Caco-2 (cell line): ENCODE results near the gene NES. TPM values are rescaled to one million over a fixed set of nuclear protein-coding genes. Genes with fewer than 3 reads are reported as not detected.

Source experiments
- BruUV-seq: library from RNA; stranded (reverse); fragments of 400-500 nt; replicated peaks from 2 replicates; lab custom pipeline; 2021; lab: Mats Ljungman, UMichigan
- CTCF ChIA-PET: fragments of 300-600 bp; sonication (Branson Sonifier 250); formaldehyde crosslinking; loops from one replicate; lab custom pipeline; 2022; ENCODE audit warnings: antibody characterized with exemption; lab: Charles Lee
- POLR2A ChIA-PET: fragments of 300-600 bp; sonication (Branson Sonifier 250); formaldehyde crosslinking; loops from one replicate; lab custom pipeline; 2022; ENCODE audit warnings: antibody characterized with exemption; lab: Charles Lee
- DNase-seq, 2 experiments: peaks; one replicate each; pipeline versions ENCODE4 v3.0.0 to v3.0.0-alpha.2; 2020 to 2022
- H3K27me3 ChIP-seq: replicated peaks from 2 replicates; pipeline ENCODE4 v1.6.0; 2011; ENCODE audit warnings: low read length; ENCODE audit not compliant: control insufficient read depth, insufficient read depth
- H3K36me3 ChIP-seq: 2 replicates; pipeline ENCODE4 v1.5.1; 2011; ENCODE audit warnings: low read length; ENCODE audit not compliant: control insufficient read depth, insufficient read depth
- H3K4me1 ChIP-seq: fragments of 250-450 bp; sonication (Bioruptor Pico); 2 replicates; pipeline ENCODE4 v1.5.1; 2020; ENCODE audit warnings: mild to moderate bottlenecking
- H3K4me3 ChIP-seq: 2 replicates; pipeline ENCODE4 v1.5.1; 2011; ENCODE audit warnings: low read depth, mild to moderate bottlenecking, control low read depth, low read length
- H3K9me3 ChIP-seq: fragments of 250-450 bp; sonication (Bioruptor Pico); 2 replicates; pipeline ENCODE4 v1.5.1; 2020; ENCODE audit warnings: mild to moderate bottlenecking, moderate library complexity
- H3K27ac Mint-ChIP-seq: one replicate; pipeline ENCODE4 v1.8.0; 2022; ENCODE audit warnings: mixed read lengths; ENCODE audit not compliant: unreplicated experiment
- H3K27me3 Mint-ChIP-seq: one replicate; pipeline ENCODE4 v1.8.0; 2022; ENCODE audit warnings: mixed read lengths; ENCODE audit not compliant: insufficient read depth, unreplicated experiment
- H3K36me3 Mint-ChIP-seq: one replicate; pipeline ENCODE4 v1.8.0; 2022; ENCODE audit warnings: mild to moderate bottlenecking, mixed read lengths; ENCODE audit not compliant: insufficient read depth, unreplicated experiment
- H3K4me1 Mint-ChIP-seq: one replicate; pipeline ENCODE4 v1.8.0; 2022; ENCODE audit warnings: low read depth, mixed read lengths; ENCODE audit not compliant: unreplicated experiment
- H3K4me3 Mint-ChIP-seq: one replicate; pipeline ENCODE4 v1.8.0; 2022; ENCODE audit warnings: mild to moderate bottlenecking, moderate library complexity, mixed read lengths; ENCODE audit not compliant: unreplicated experiment
- H3K9me3 Mint-ChIP-seq: one replicate; pipeline ENCODE4 v1.8.0; 2022; ENCODE audit warnings: mixed read lengths; ENCODE audit not compliant: unreplicated experiment
- intact Hi-C: fragments of 100-400 bp; cut with micrococcal nuclease; formaldehyde crosslinking; loops from one replicate; pipeline ENCODE4 v1.10.0; 2022; ENCODE audit not compliant: unreplicated experiment
- total RNA-seq: library from RNA; stranded (reverse); gene quantifications from 2 replicates; pipeline ENCODE4 v1.2.3, GENCODE V29; 2022
- TF ChIP-seq, protein P1 (sequence below), 2 experiments: fragments of 200-600 bp in 1 of 2; IDR thresholded peaks; 1 replicate in 1 of 2; 2 replicates in 1 of 2; pipeline versions ENCODE4 v1.5.1 to v1.8.0; 2011 to 2022; ENCODE audit warnings: antibody characterized with exemption in 1 of 2, control low read depth in 1 of 2, inconsistent platforms in 1 of 2, low read depth in 1 of 2, low read length in 1 of 2, mild to moderate bottlenecking in 1 of 2, moderate library complexity in 1 of 2; ENCODE audit not compliant: insufficient read depth in 1 of 2, severe bottlenecking in 1 of 2, unreplicated experiment in 1 of 2

NES gene
- total RNA-seq, 1 experiment from 2014 or later = 18.0 TPM

DNA sequence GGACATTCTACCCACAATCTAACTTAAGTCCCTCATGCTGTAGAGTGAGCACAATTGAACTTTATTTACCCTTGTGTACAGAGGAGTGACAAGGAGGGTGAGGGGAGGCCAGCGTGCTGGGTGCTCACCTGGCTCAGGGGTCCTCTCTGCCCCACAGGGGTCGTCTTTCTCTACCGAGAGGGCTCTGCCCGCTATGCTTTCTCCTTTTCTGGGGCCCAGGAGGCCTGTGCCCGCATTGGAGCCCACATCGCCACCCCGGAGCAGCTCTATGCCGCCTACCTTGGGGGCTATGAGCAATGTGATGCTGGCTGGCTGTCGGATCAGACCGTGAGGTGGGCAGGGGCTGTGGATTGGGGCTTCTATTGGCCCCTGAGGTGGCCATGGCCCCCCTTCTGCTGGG, 29.9 kb downstream of the NES start:
- Histone ChIP-seq H3K36me3 (no peaks in the 10 kb centered on the region), H3K4me1 (no peaks in the 10 kb centered on the region), H3K27me3 (no peaks in the 10 kb centered on the region), H3K4me3 (no peak overlapping the region), H3K9me3 (no peaks in the 10 kb centered on the region)
- intact Hi-C loops = no loop called here
- CTCF ChIA-PET = no interaction called here
- DNase-seq = no peak
- Mint-ChIP-seq H3K4me3 (no peak overlapping the region), H3K4me1 (no peaks in the 10 kb centered on the region), H3K27me3 (peaks cover 7% of the 10 kb centered on the region), H3K36me3 (no peaks in the 10 kb centered on the region), H3K27ac (no peak overlapping the region), H3K9me3 (no peaks in the 10 kb centered on the region)
- TF ChIP-seq, protein P1, sequence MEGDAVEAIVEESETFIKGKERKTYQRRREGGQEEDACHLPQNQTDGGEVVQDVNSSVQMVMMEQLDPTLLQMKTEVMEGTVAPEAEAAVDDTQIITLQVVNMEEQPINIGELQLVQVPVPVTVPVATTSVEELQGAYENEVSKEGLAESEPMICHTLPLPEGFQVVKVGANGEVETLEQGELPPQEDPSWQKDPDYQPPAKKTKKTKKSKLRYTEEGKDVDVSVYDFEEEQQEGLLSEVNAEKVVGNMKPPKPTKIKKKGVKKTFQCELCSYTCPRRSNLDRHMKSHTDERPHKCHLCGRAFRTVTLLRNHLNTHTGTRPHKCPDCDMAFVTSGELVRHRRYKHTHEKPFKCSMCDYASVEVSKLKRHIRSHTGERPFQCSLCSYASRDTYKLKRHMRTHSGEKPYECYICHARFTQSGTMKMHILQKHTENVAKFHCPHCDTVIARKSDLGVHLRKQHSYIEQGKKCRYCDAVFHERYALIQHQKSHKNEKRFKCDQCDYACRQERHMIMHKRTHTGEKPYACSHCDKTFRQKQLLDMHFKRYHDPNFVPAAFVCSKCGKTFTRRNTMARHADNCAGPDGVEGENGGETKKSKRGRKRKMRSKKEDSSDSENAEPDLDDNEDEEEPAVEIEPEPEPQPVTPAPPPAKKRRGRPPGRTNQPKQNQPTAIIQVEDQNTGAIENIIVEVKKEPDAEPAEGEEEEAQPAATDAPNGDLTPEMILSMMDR (IDR thresholded peaks at IDR 0.05; ENCODE audit: insufficient read depth in 1 of 2, low read depth in 1 of 2, low read length in 1 of 2, severe bottlenecking in 1 of 2, unreplicated experiment in 1 of 2) = no peak
- BruUV-seq = no TSS peak
- POLR2A ChIA-PET = no interaction called here

DNA sequence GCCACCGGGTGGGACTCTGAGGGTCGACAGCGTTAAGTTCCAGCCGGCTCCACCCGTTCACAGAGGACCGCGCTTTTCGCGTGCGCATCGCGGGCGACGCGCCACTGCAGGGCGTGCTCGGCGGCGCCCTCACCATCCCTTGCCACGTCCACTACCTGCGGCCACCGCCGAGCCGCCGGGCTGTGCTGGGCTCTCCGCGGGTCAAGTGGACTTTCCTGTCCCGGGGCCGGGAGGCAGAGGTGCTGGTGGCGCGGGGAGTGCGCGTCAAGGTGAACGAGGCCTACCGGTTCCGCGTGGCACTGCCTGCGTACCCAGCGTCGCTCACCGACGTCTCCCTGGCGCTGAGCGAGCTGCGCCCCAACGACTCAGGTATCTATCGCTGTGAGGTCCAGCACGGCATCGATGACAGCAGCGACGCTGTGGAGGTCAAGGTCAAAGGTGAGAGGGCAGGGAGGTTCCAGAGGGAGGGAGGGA, 30.4 kb downstream of the NES start:
- Mint-ChIP-seq H3K9me3 (no peaks in the 10 kb centered on the region), H3K27me3 (peaks cover 4% of the 10 kb centered on the region), H3K4me3 (no peak overlapping the region), H3K4me1 (no peaks in the 10 kb centered on the region), H3K36me3 (no peaks in the 10 kb centered on the region), H3K27ac (no peak overlapping the region)
- DNase-seq = no peak
- ChIA-PET POLR2A (interaction anchor here (0.5 kb wide), 1 partner anchor 30 kb away, joined by 4 read pairs; no protein-coding TSS in a partner anchor), CTCF (no interaction called here)
- no peak overlapping the region for H3K4me3 ChIP-seq
- no peaks in the 10 kb centered on the region for H3K36me3 ChIP-seq
- H3K27me3 ChIP-seq = no peaks in the 10 kb centered on the region
- TF ChIP-seq, protein P1 (IDR thresholded peaks at IDR 0.05; ENCODE audit: insufficient read depth in 1 of 2, low read depth in 1 of 2, low read length in 1 of 2, severe bottlenecking in 1 of 2, unreplicated experiment in 1 of 2) = no peak
- H3K4me1 ChIP-seq = no peaks in the 10 kb centered on the region
- H3K9me3 ChIP-seq = no peaks in the 10 kb centered on the region
- BruUV-seq = no TSS peak
- intact Hi-C loops = no loop called here

DNA sequence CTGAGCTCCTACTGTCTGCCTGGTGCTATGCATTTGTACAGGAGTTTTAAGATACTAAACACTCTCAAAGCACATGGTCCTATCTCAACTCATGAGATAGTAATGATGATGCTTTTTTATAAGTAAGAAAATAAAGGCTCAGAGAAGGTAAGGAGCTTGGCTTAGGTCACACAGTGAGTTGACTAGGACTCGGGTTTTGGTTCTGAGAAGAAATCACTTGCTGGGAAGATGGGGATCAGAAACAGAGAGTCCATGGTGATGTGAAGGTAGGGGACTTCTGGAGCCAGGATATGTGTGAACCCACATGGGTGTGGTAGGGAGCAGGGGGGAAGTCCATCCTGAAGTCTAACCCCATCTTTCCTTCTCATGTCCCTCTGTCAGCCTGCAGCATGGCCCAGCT, 31.5 kb downstream of the NES start:
- CTCF ChIA-PET = interaction anchor here (0.8 kb wide), 1 partner anchor 26 kb away, joined by 4 read pairs; the partner anchor contains the start of gene HAPLN2
- Mint-ChIP-seq H3K27me3 (peaks cover 4% of the 10 kb centered on the region), H3K36me3 (no peaks in the 10 kb centered on the region), H3K27ac (no peak overlapping the region), H3K4me1 (no peaks in the 10 kb centered on the region), H3K9me3 (no peaks in the 10 kb centered on the region), H3K4me3 (no peak overlapping the region)
- POLR2A ChIA-PET = no interaction called here
- no peaks in the 10 kb centered on the region for H3K27me3 ChIP-seq
- no peaks in the 10 kb centered on the region for H3K4me1 ChIP-seq
- TF ChIP-seq, protein P1 (IDR thresholded peaks at IDR 0.05; ENCODE audit: insufficient read depth in 1 of 2, low read depth in 1 of 2, low read length in 1 of 2, severe bottlenecking in 1 of 2, unreplicated experiment in 1 of 2) = no peak
- no peaks in the 10 kb centered on the region for H3K36me3 ChIP-seq
- no peaks in the 10 kb centered on the region for H3K9me3 ChIP-seq
- no TSS peak for BruUV-seq
- DNase-seq = no peak
- intact Hi-C loops = no loop called here
- H3K4me3 ChIP-seq = no peak overlapping the region
